K562 (cell line): ENCODE measurements around the gene CCNY. TPM values are rescaled to one million over a fixed set of nuclear protein-coding genes. Genes with fewer than 3 reads are reported as not detected.

Experiments used
- ATAC-seq: fragments of 200-7000 bp; cut with Tn5 transposase; 3 replicates; pipeline ENCODE4 v1.9.1; 2020; ENCODE audit warnings: moderate library complexity
- BruUV-seq: library from RNA; stranded (reverse); fragments of 400-500 nt; replicated peaks from 2 replicates; lab custom pipeline; 2021; lab: Mats Ljungman, UMichigan
- CTCF ChIA-PET: fragments of 300-600 bp; formaldehyde crosslinking; extraction: SDS; loops from one replicate; lab custom pipeline; 2021; ENCODE audit warnings: low intra/inter-chr PET ratio; lab: Yijun Ruan, JAX
- POLR2A ChIA-PET: fragments of 300-600, 350-650 bp; sonication (Branson Sonifier 250); formaldehyde crosslinking; extraction: SDS; loops from one replicate; lab custom pipeline; 2021; ENCODE audit warnings: antibody characterized with exemption, inconsistent platforms; lab: Yijun Ruan, JAX
- DNase-seq, 4 experiments: peaks; one replicate each; pipeline versions ENCODE4 v3.0.0 to v3.0.0-alpha.2; 2011 to 2018; ENCODE audit warnings: low spot score in 3 of 4, mixed read lengths in 3 of 4; ENCODE audit errors: extremely low read depth in 1 of 4
- FAIRE-seq: peaks from 2 replicates; lab custom pipeline; 2011; peaks lifted over from hg19 to GRCh38; lab: Jason Lieb, UNC
- H2AFZ ChIP-seq: 2 replicates; pipeline ENCODE4 v1.6.0; 2011; ENCODE audit warnings: low read depth, low read length, control low read depth, inconsistent platforms
- H3K27ac ChIP-seq: fragments of 200-600 bp; 3 replicates; pipeline ENCODE4 v1.8.0; 2011; ENCODE audit warnings: low read depth, mild to moderate bottlenecking, control low read depth, inconsistent platforms, low read length, moderate library complexity, mixed read lengths; ENCODE audit errors: extremely low read depth
- H3K27me3 ChIP-seq, 2 experiments: fragments of 300-600 bp in 1 of 2; 2 replicates in 1 of 2; 3 replicates in 1 of 2; pipeline versions ENCODE4 v1.6.0 to v1.8.0; 2011; ENCODE audit warnings: inconsistent platforms in 2 of 2, low read length in 2 of 2, mild to moderate bottlenecking in 1 of 2, mixed read lengths in 1 of 2, moderate library complexity in 1 of 2; ENCODE audit not compliant: control insufficient read depth in 2 of 2, insufficient read depth in 2 of 2
- H3K36me3 ChIP-seq: fragments of 300-600 bp; 3 replicates; pipeline ENCODE4 v1.8.0; 2011; ENCODE audit warnings: mild to moderate bottlenecking, low read length, inconsistent platforms; ENCODE audit not compliant: control insufficient read depth, insufficient read depth
- H3K4me1 ChIP-seq, 2 experiments: fragments of 200-600 bp in 1 of 2; replicated peaks in 1 of 2; 2 replicates in 1 of 2; 3 replicates in 1 of 2; pipeline versions ENCODE4 v1.5.1 to v1.8.0; 2011; ENCODE audit warnings: inconsistent platforms in 2 of 2, low read length in 2 of 2, mild to moderate bottlenecking in 1 of 2, mixed read lengths in 1 of 2, moderate library complexity in 1 of 2; ENCODE audit not compliant: control insufficient read depth in 2 of 2, insufficient read depth in 2 of 2
- H3K4me2 ChIP-seq: 2 replicates; pipeline ENCODE4 v1.6.1; 2011; ENCODE audit warnings: low read length, control low read depth, inconsistent platforms, mixed read lengths; ENCODE audit not compliant: insufficient read depth
- H3K4me3 ChIP-seq: fragments of 200-600 bp; sonication (generic), shearing (Covaris generic); 2 replicates; pipeline ENCODE4 v1.5.1; 2016; ENCODE audit warnings: control low read depth, inconsistent platforms
- H3K79me2 ChIP-seq: fragments of 200-600 bp; 3 replicates; pipeline ENCODE4 v1.8.0; 2011; ENCODE audit warnings: low read length, inconsistent platforms; ENCODE audit not compliant: control insufficient read depth, insufficient read depth
- H3K9ac ChIP-seq, 2 experiments: 2 replicates each; pipeline versions ENCODE4 v1.6.0 to v1.6.1; 2011; ENCODE audit warnings: low read depth in 2 of 2, low read length in 2 of 2, control low read depth in 1 of 2, inconsistent platforms in 1 of 2, mild to moderate bottlenecking in 1 of 2, mixed read lengths in 1 of 2; ENCODE audit not compliant: insufficient read depth in 1 of 2
- H3K9me1 ChIP-seq: one replicate; pipeline ENCODE4 v1.6.0; 2011; ENCODE audit warnings: inconsistent platforms, mild to moderate bottlenecking, low read length, moderate library complexity; ENCODE audit not compliant: control insufficient read depth, insufficient read depth
- H3K9me3 ChIP-seq: replicated peaks from 2 replicates; pipeline ENCODE4 v1.5.1; 2011; ENCODE audit warnings: low read depth, low read length, inconsistent platforms; ENCODE audit not compliant: control insufficient read depth, insufficient read depth
- H4K20me1 ChIP-seq: replicated peaks from 2 replicates; pipeline ENCODE4 v1.6.1; 2011; ENCODE audit warnings: low read length, inconsistent platforms, mixed read lengths; ENCODE audit not compliant: control insufficient read depth, insufficient read depth
- CBX8 ChIP-seq: fragments of 200-600 bp; sonication (generic); IDR thresholded peaks from 2 replicates; pipeline ENCODE4 v1.6.1; 2012; ENCODE audit warnings: borderline replicate concordance, mixed run types, low read depth, mild to moderate bottlenecking, moderate library complexity, mixed read lengths, low read length, control low read depth, inconsistent platforms; ENCODE audit not compliant: poor library complexity, severe bottlenecking; ENCODE audit errors: extremely low read depth
- HDAC6 ChIP-seq: IDR thresholded peaks from 2 replicates; pipeline ENCODE4 v1.6.1; 2012; ENCODE audit warnings: low read depth, mild to moderate bottlenecking, control low read depth, inconsistent platforms, low read length, moderate library complexity
- HES1 ChIP-seq: fragments of 450-650 bp; IDR thresholded peaks from 2 replicates; pipeline ENCODE4 v1.6.1; 2016; ENCODE audit warnings: low read depth, mild to moderate bottlenecking, moderate library complexity
- MCM5 ChIP-seq: fragments of 450-650 bp; IDR thresholded peaks from 2 replicates; pipeline ENCODE4 v1.6.1; 2016; ENCODE audit warnings: low read depth
- NR2C2 ChIP-seq, 2 experiments: fragments of 200-800 bp in 1 of 2; sonication (Bioruptor generic) in 1 of 2; sonication (generic) in 1 of 2; formaldehyde crosslinking in 1 of 2; IDR thresholded peaks; 2 replicates each; pipeline versions ENCODE4 v1.6.1 to v1.8.0; 2016 to 2022; ENCODE audit warnings: mild to moderate bottlenecking in 1 of 2, missing compliant biosample characterization in 1 of 2, missing genetic modification characterization in 1 of 2, missing genetic modification reagents in 1 of 2
- SPI1 ChIP-seq: IDR thresholded peaks from 2 replicates; pipeline ENCODE4 v1.6.1; 2011; ENCODE audit warnings: low read depth, low read length, control low read depth, borderline replicate concordance
- TAF7 ChIP-seq: fragments of 450-650 bp; IDR thresholded peaks from 2 replicates; pipeline ENCODE4 v1.6.1; 2016; ENCODE audit warnings: missing genetic modification characterization, missing compliant biosample characterization
- WGBS: fragments of 100-300 bp; shearing (Covaris generic); methylation state at CpG from one replicate; pipeline ENCODE4 v1.1.6; 2016; ENCODE audit warnings: low coverage, mixed read lengths; ENCODE audit not compliant: insufficient coverage; ENCODE audit errors: missing lambda C conversion rate; 5-methylcytosine and 5-hydroxymethylcytosine counted together
- in situ Hi-C: fragments of 300-500 bp; cut with MboI; formaldehyde crosslinking; loops from 4 replicates; pipeline ENCODE4 v1.15.0; 2018; ENCODE audit warnings: inconsistent platforms, mixed read lengths
- intact Hi-C: fragments of 100-400 bp; cut with micrococcal nuclease; formaldehyde crosslinking; loops from 2 replicates; pipeline ENCODE4 v1.14.2; 2022
- polyA plus RNA-seq, 8 experiments: library from polyadenylated mRNA; depleted of rRNA in 4 of 8; stranded (reverse) in 5 of 8; unstranded in 3 of 8; fragments of >200 nt; fragmentation: Nextera tagmentation in 2 of 8; fragmentation: Illumina TruSeq in 1 of 8; extraction: Ambion mirVana in 2 of 8; extraction: Trizol in 1 of 8; gene quantifications; 2 replicates each; pipeline versions ENCODE4 v1.2.1 to v1.2.3, GENCODE V29; 2011 to 2014; ENCODE audit warnings: inconsistent platforms in 1 of 8, missing spikeins in 1 of 8
- total RNA-seq, 7 experiments: library from RNA; depleted of rRNA in 6 of 7; stranded (reverse); fragments of >200 nt in 6 of 7; fragmentation: Illumina TruSeq in 2 of 7; extraction: Trizol in 2 of 7; gene quantifications; 2 replicates each; pipeline versions ENCODE4 v1.2.1 to v1.2.3, GENCODE V29; 2011 to 2021; ENCODE audit warnings: low replicate concordance in 1 of 7

The CCNY gene
- total and polyA plus RNA-seq, 9 of the 15 experiments (the other 6 are each of a cell fraction or from before 2014, with no cell fraction given), result 8.4 to 109 (median 38.6) TPM

GRCh38 chr10:35510891-35511290 lies 174.6 kb downstream of the CCNY start (continued):
- TF ChIP-seq HES1, result no peak
- TF ChIP-seq HDAC6, result no peak
- no peak for TF ChIP-seq MCM5
- no peak for TF ChIP-seq CBX8
- no peak for TF ChIP-seq TAF7 (tag)

- intact Hi-C loops, result no loop called here
- Histone ChIP-seq H3K9ac (no peak overlapping the region), H3K27me3 (no peaks in the 10 kb centered on the region), H3K4me1 (peaks cover 0 to 17% of the 10 kb centered on the region in 2 experiments; a peak in 2 of 5 replicates), H3K4me2 (no peak overlapping the region), H4K20me1 (peaks cover 14% of the 10 kb centered on the region; the same call in 1 of the 2 replicates), H3K9me1 (no peaks in the 10 kb centered on the region), H2AFZ (no peak overlapping the region), H3K27ac (no peak overlapping the region), H3K79me2 (peaks cover 31% of the 10 kb centered on the region), H3K9me3 (no peaks in the 10 kb centered on the region), H3K36me3 (peaks cover 8% of the 10 kb centered on the region; the same call in 2 of the 3 replicates), H3K4me3 (no peak overlapping the region)
- in situ Hi-C loops, result no loop called here
- 44% methylated on average over 8 of the region's 8 CpGs for WGBS
- ChIA-PET POLR2A (interaction anchor here (1.1 to 2.2 kb wide), 2 partner anchors 14 to 385 kb away, joined by 4 to 5 read pairs; partner anchors contain the start of gene CREM), CTCF (no interaction called here)
- ATAC-seq (no peak; the same call in 2 of the 3 replicates), DNase-seq (no peak), FAIRE-seq (no peak)
- TF ChIP-seq NR2C2 (CRISPR knock-in tag; IDR thresholded peaks at IDR 0.05) (no peak), NR2C2 (tag; IDR thresholded peaks at IDR 0.05) (no peak), SPI1 (peak; percentile 89)
- no TSS peak for BruUV-seq
Measured at GRCh38 chr10:35511647-35512046, 175.3 kb downstream of the CCNY start.
